B cell (primary cell): ENCODE data around the gene CSMD2. TPM values are rescaled to one million over a fixed set of nuclear protein-coding genes. Genes with fewer than 3 reads are reported as not detected.

ENCODE experiments used
- ATAC-seq: fragments of 200-7000 bp; cut with Tn5 transposase; one replicate; pipeline ENCODE4 v1.10.0; 2021; ENCODE audit warnings: low read depth, mild to moderate bottlenecking, moderate number of reproducible peaks, moderate library complexity
- CTCF ChIA-PET: fragments of 350-600 bp; sonication (Branson Sonifier 250); formaldehyde crosslinking; loops from one replicate; lab custom pipeline; 2021; ENCODE audit warnings: antibody characterized with exemption, inconsistent platforms; lab: Charles Lee
- POLR2A ChIA-PET: fragments of 350-600 bp; sonication (Branson Sonifier 250); formaldehyde crosslinking; loops from one replicate; lab custom pipeline; 2021; ENCODE audit warnings: antibody characterized with exemption; lab: Charles Lee
- DNase-seq: peaks from one replicate; pipeline ENCODE4 v3.0.0; 2013
- H2AFZ ChIP-seq: 2 replicates; pipeline ENCODE4 v1.6.1; 2012; ENCODE audit warnings: mild to moderate bottlenecking, low read depth, low read length; ENCODE audit not compliant: insufficient read depth, poor library complexity, severe bottlenecking
- H3K27ac ChIP-seq, 2 donors: 1 replicate in 1 of 2; 2 replicates in 1 of 2; pipeline ENCODE4 v1.5.1; 2012 to 2013; ENCODE audit warnings: low read length in 2 of 2, mild to moderate bottlenecking in 2 of 2, moderate library complexity in 1 of 2
- H3K27me3 ChIP-seq, 4 experiments: fragments of 200-600 bp in 1 of 4; sonication (generic) in 1 of 4; replicated peaks in 1 of 4; 1 replicate in 2 of 4; 2 replicates in 2 of 4; pipeline versions ENCODE4 v1.6.1 to v1.7.0; 2013 to 2016; ENCODE audit warnings: low read length in 3 of 4, mild to moderate bottlenecking in 2 of 4, mixed read lengths in 1 of 4, moderate library complexity in 1 of 4; ENCODE audit not compliant: insufficient read depth in 4 of 4, control insufficient read depth in 3 of 4; ENCODE audit errors: control extremely low read depth in 1 of 4
- H3K36me3 ChIP-seq, 2 experiments: replicated peaks in 1 of 2; 1 replicate in 1 of 2; 2 replicates in 1 of 2; pipeline versions ENCODE4 v1.6.1 to v1.7.1; 2013; ENCODE audit warnings: low read length in 1 of 2; ENCODE audit not compliant: insufficient read depth in 2 of 2, control insufficient read depth in 1 of 2; ENCODE audit errors: control extremely low read depth in 1 of 2, extremely low read depth in 1 of 2
- H3K4me1 ChIP-seq, 2 donors: fragments of 200-600 bp in 1 of 2; sonication (generic) in 1 of 2; 1 replicate in 1 of 2; 2 replicates in 1 of 2; pipeline versions ENCODE4 v1.5.1 to v1.6.1; 2013 to 2017; ENCODE audit warnings: low read length in 2 of 2; ENCODE audit not compliant: control insufficient read depth in 2 of 2, insufficient read depth in 2 of 2
- H3K4me2 ChIP-seq: replicated peaks from 2 replicates; pipeline ENCODE3; 2012; ENCODE audit warnings: mild to moderate bottlenecking, low read depth, low read length; ENCODE audit not compliant: poor library complexity, severe bottlenecking
- H3K4me3 ChIP-seq, 5 experiments: fragments of 200-600 bp in 1 of 5; sonication (generic) in 1 of 5; 1 replicate in 3 of 5; 2 replicates in 2 of 5; pipeline versions ENCODE4 v1.5.1 to v1.7.0; 2011 to 2016; ENCODE audit warnings: low read length in 4 of 5, mild to moderate bottlenecking in 4 of 5, low read depth in 2 of 5, control low read depth in 1 of 5, moderate library complexity in 1 of 5; ENCODE audit not compliant: insufficient read depth in 1 of 5; ENCODE audit errors: control extremely low read depth in 1 of 5, extremely low read depth in 1 of 5
- H3K79me2 ChIP-seq: fragments of 200-600 bp; sonication (generic); one replicate; pipeline ENCODE4 v1.6.0; 2016; ENCODE audit warnings: low read length; ENCODE audit not compliant: control insufficient read depth, insufficient read depth
- H3K9ac ChIP-seq: fragments of 200-600 bp; sonication (generic); 2 replicates; pipeline ENCODE4 v1.6.1; 2017; ENCODE audit warnings: mild to moderate bottlenecking, low read length, moderate library complexity
- H3K9me3 ChIP-seq, 3 donors: one replicate each; pipeline versions ENCODE4 v1.6.1 to v1.7.1; 2013; ENCODE audit warnings: low read length in 2 of 3; ENCODE audit not compliant: control insufficient read depth in 2 of 3, insufficient read depth in 1 of 3; ENCODE audit errors: control extremely low read depth in 1 of 3
- H4K20me1 ChIP-seq: 2 replicates; pipeline ENCODE4 v1.6.0; 2012; ENCODE audit warnings: mild to moderate bottlenecking, low read length; ENCODE audit not compliant: insufficient read depth, control insufficient read depth, poor library complexity, severe bottlenecking
- H3K27ac Mint-ChIP-seq: one replicate; pipeline ENCODE4 v1.8.0; 2021; ENCODE audit warnings: mixed read lengths
- H3K27me3 Mint-ChIP-seq: one replicate; pipeline ENCODE4 v1.8.0; 2021; ENCODE audit warnings: mixed read lengths
- H3K4me1 Mint-ChIP-seq: one replicate; pipeline ENCODE4 v1.8.0; 2021; ENCODE audit warnings: mixed read lengths
- H3K4me3 Mint-ChIP-seq: one replicate; pipeline ENCODE4 v1.8.0; 2021; ENCODE audit warnings: mixed read lengths
- H3K9me3 Mint-ChIP-seq: one replicate; pipeline ENCODE4 v1.8.0; 2022; ENCODE audit warnings: mixed read lengths; ENCODE audit not compliant: insufficient read depth
- CTCF ChIP-seq: fragments of 200-600 bp; IDR thresholded peaks from one replicate; pipeline ENCODE4 v1.8.0; 2022; ENCODE audit warnings: antibody characterized with exemption, mild to moderate bottlenecking
- EZH2 ChIP-seq: IDR thresholded peaks from 2 replicates; pipeline ENCODE4 v1.6.1; 2012; ENCODE audit warnings: borderline replicate concordance, low read depth, mild to moderate bottlenecking, moderate library complexity, low read length; ENCODE audit not compliant: insufficient read depth, poor library complexity, severe bottlenecking
- WGBS: methylation state at CpG from one replicate; pipeline ENCODE4 v1.1.5; 2013; ENCODE audit warnings: missing lambda C conversion rate; ENCODE audit not compliant: insufficient coverage; 5-methylcytosine and 5-hydroxymethylcytosine counted together
- intact Hi-C: fragments of 100-400 bp; cut with micrococcal nuclease; formaldehyde crosslinking; loops from one replicate; pipeline ENCODE4 v1.10.0; 2022
- polyA plus RNA-seq: library from polyadenylated mRNA; depleted of rRNA; stranded (reverse); fragments of >200 nt; gene quantifications from 2 replicates; pipeline ENCODE4 v1.2.3, GENCODE V29; 2012
- total RNA-seq, 2 donors: library from RNA; stranded (reverse); fragments of 120-200 nt in 1 of 2; gene quantifications; 1 replicate in 1 of 2; 2 replicates in 1 of 2; pipeline versions ENCODE4 v1.2.3 to v1.2.4, GENCODE V29; 2013 to 2022

Gene CSMD2
- total and polyA plus RNA-seq, 2 donors (not counting 1 experiment from before 2014, with no cell fraction given) = not detected

DNA sequence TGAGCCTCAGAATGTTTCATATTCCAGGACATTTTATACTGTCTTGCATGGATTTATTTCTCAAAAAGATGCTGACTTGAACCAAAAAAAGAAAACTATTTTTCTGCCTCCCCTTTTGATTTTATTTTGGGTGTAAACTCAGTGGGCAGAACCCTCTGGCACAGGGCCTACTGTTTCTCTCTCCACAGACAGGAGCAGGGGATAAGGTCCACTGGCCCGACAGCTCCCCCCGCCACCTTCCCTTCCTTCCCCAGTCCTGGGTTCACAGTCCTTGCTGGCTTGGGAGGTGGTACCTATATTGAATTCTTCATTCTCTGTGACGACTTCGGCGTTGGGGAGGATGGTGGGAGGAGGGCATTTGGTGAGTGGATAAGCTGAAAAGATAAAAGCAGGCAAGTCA lies 578.2 kb downstream of the CSMD2 start:
- H3K4me2 ChIP-seq = no peak overlapping the region
- DNase-seq (no peak), ATAC-seq (no peak)
- CTCF ChIA-PET = no interaction called here
- no peak overlapping the region for H2AFZ ChIP-seq
- POLR2A ChIA-PET = no interaction called here
- no peak overlapping the region for H3K4me3 ChIP-seq
- intact Hi-C loops = no loop called here
- Mint-ChIP-seq H3K4me1 (no peaks in the 10 kb centered on the region), H3K27ac (no peak overlapping the region), H3K9me3 (no peaks in the 10 kb centered on the region), H3K27me3 (peaks cover 14% of the 10 kb centered on the region), H3K4me3 (no peak overlapping the region)
- H3K27ac ChIP-seq = no peak overlapping the region
- H3K79me2 ChIP-seq = no peaks in the 10 kb centered on the region
- H3K9ac ChIP-seq = no peak overlapping the region
- WGBS = 80% methylated on average over 2 of the region's 5 CpGs
- no peaks in the 10 kb centered on the region for H3K36me3 ChIP-seq
- TF ChIP-seq CTCF (no peak), EZH2 (no peak)
- H3K9me3 ChIP-seq = no peaks in the 10 kb centered on the region
- no peaks in the 10 kb centered on the region for H4K20me1 ChIP-seq
- no peaks in the 10 kb centered on the region for H3K27me3 ChIP-seq
- no peaks in the 10 kb centered on the region for H3K4me1 ChIP-seq

DNA sequence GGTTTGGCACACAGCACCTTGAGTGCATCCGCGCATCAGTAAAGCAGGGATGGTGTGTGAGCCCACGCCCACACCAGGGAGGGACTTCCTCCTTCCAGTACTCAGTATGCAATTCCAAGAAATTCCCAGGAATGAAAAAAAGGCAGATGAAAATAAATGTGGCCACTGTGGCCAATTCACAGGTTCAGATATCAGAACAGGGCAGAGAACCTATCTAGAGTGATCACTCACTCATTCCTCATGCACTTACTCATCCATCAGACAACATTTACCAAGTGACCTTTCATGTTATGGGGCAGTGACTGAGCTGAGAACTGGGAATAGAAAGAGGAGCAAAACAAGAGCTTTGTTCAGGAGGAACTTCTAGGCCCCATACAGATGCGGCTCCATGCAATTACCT lies 578.9 kb downstream of the CSMD2 start:
- no peak for DNase-seq
- no peaks in the 10 kb centered on the region for H3K79me2 ChIP-seq
- no peaks in the 10 kb centered on the region for H3K9me3 Mint-ChIP-seq
- H3K27ac Mint-ChIP-seq = no peak overlapping the region
- intact Hi-C loops = no loop called here
- no peaks in the 10 kb centered on the region for H3K4me1 Mint-ChIP-seq
- peaks cover 14% of the 10 kb centered on the region for H3K27me3 Mint-ChIP-seq
- POLR2A ChIA-PET = no interaction called here
- H3K4me1 ChIP-seq = no peaks in the 10 kb centered on the region
- H2AFZ ChIP-seq = no peak overlapping the region
- H3K27ac ChIP-seq = no peak overlapping the region
- H3K36me3 ChIP-seq = no peaks in the 10 kb centered on the region
- TF ChIP-seq EZH2 (no peak), CTCF (no peak)
- no peak overlapping the region for H3K9ac ChIP-seq
- H3K4me3 Mint-ChIP-seq = no peak overlapping the region
- no peak overlapping the region for H3K4me2 ChIP-seq
- CTCF ChIA-PET = no interaction called here
- WGBS = 100% methylated on average over 1 of the region's 4 CpGs
- no peak for ATAC-seq
- no peaks in the 10 kb centered on the region for H3K27me3 ChIP-seq
- no peaks in the 10 kb centered on the region for H4K20me1 ChIP-seq
- H3K9me3 ChIP-seq = no peaks in the 10 kb centered on the region
- H3K4me3 ChIP-seq = no peak overlapping the region
